Mesendoderm (in vitro differentiated cells): ENCODE data around the gene CIDEB.

Source experiments
- DNase-seq: peaks from one replicate; pipeline ENCODE4 v3.0.0; 2013
- H2AK5ac ChIP-seq: 2 replicates; pipeline ENCODE4 v1.6.1; 2013; ENCODE audit warnings: low read length, inconsistent platforms
- H2BK120ac ChIP-seq: 2 replicates; pipeline ENCODE4 v1.6.1; 2013; ENCODE audit warnings: low read depth, mild to moderate bottlenecking, low read length, moderate library complexity, mixed read lengths
- H2BK15ac ChIP-seq: replicated peaks from 2 replicates; pipeline ENCODE4 v1.6.1; 2013; ENCODE audit warnings: low read depth, mild to moderate bottlenecking, moderate library complexity
- H2BK5ac ChIP-seq: 2 replicates; pipeline ENCODE4 v1.6.1; 2013; ENCODE audit warnings: low read length, inconsistent platforms
- H3K18ac ChIP-seq: 2 replicates; pipeline ENCODE4 v1.6.1; 2013; ENCODE audit warnings: mild to moderate bottlenecking, low read length, mixed read lengths
- H3K23ac ChIP-seq: one replicate; pipeline ENCODE4 v1.6.1; 2013; ENCODE audit warnings: low read length
- H3K27ac ChIP-seq: 2 replicates; pipeline ENCODE4 v1.5.1; 2013; ENCODE audit warnings: low read depth, mild to moderate bottlenecking, inconsistent platforms, low read length, moderate library complexity
- H3K27me3 ChIP-seq: 2 replicates; pipeline ENCODE4 v1.6.1; 2013; ENCODE audit warnings: low read length, control low read depth, mild to moderate bottlenecking, inconsistent platforms; ENCODE audit not compliant: insufficient read depth, poor library complexity
- H3K36me3 ChIP-seq: 2 replicates; pipeline ENCODE4 v1.6.1; 2013; ENCODE audit warnings: low read length, inconsistent platforms; ENCODE audit not compliant: control insufficient read depth, insufficient read depth
- H3K4ac ChIP-seq: one replicate; pipeline ENCODE4 v1.6.1; 2013; ENCODE audit warnings: low read depth, mild to moderate bottlenecking, low read length, moderate library complexity
- H3K4me1 ChIP-seq: 2 replicates; pipeline ENCODE4 v1.6.1; 2013; ENCODE audit warnings: low read depth, low read length, inconsistent platforms; ENCODE audit not compliant: control insufficient read depth
- H3K4me2 ChIP-seq: 2 replicates; pipeline ENCODE4 v1.6.1; 2013; ENCODE audit warnings: low read length
- H3K4me3 ChIP-seq: 2 replicates; pipeline ENCODE4 v1.5.1; 2013; ENCODE audit warnings: mild to moderate bottlenecking, low read length
- H3K56ac ChIP-seq: one replicate; pipeline ENCODE4 v1.6.1; 2013; ENCODE audit warnings: low read length
- H3K79me1 ChIP-seq: 2 replicates; pipeline ENCODE4 v1.6.1; 2013; ENCODE audit warnings: low read length, inconsistent platforms
- H3K79me2 ChIP-seq: 2 replicates; pipeline ENCODE4 v1.6.1; 2013; ENCODE audit warnings: mild to moderate bottlenecking, low read length; ENCODE audit not compliant: control insufficient read depth, insufficient read depth
- H3K9ac ChIP-seq: 2 replicates; pipeline ENCODE4 v1.6.1; 2013; ENCODE audit warnings: low read length, inconsistent platforms
- H4K5ac ChIP-seq: one replicate; pipeline ENCODE4 v1.6.1; 2013; ENCODE audit warnings: low read length
- H4K8ac ChIP-seq: one replicate; pipeline ENCODE4 v1.6.1; 2013; ENCODE audit warnings: low read depth, mild to moderate bottlenecking, control low read depth, low read length, moderate library complexity
- WGBS: extraction: QIAGEN DNeasy Blood & Tissue Kit; methylation state at CpG from one replicate; pipeline ENCODE4 v1.1.7; 2013; ENCODE audit warnings: low lambda C conversion rate, missing lambda C conversion rate; ENCODE audit not compliant: insufficient coverage; ENCODE audit errors: extremely low coverage; 5-methylcytosine and 5-hydroxymethylcytosine counted together

The CIDEB gene

GRCh38 chr14:24316597-24316950 is 8.8 kb upstream of the CIDEB start:
- no CpG with 5 or more reads among the region's 18 CpGs for WGBS

GRCh38 chr14:24315807-24316596 is 8.2 kb upstream of the CIDEB start:
- no peak overlapping the region for H3K27ac ChIP-seq
- H3K79me1 ChIP-seq: no peaks in the 10 kb centered on the region

More at GRCh38 chr14:24316597-24316950, 8.8 kb upstream of the CIDEB start:
- Histone ChIP-seq H2BK120ac (no peak overlapping the region), H3K79me1 (no peaks in the 10 kb centered on the region), H4K8ac (no peak overlapping the region), H2BK5ac (peak overlapping the region; percentile 2), H2BK15ac (no peak overlapping the region), H3K79me2 (no peaks in the 10 kb centered on the region), H3K4me2 (no peak overlapping the region), H3K27ac (peak overlapping the region; percentile 1), H3K4me3 (no peak overlapping the region), H3K9ac (peak overlapping the region; percentile 38), H3K36me3 (peaks cover 1% of the 10 kb centered on the region), H3K18ac (no peak overlapping the region), H2AK5ac (no peak overlapping the region), H4K5ac (no peak overlapping the region), H3K23ac (peak overlapping the region; percentile 66), H3K4ac (peak overlapping the region; percentile 4), H3K4me1 (peaks cover 12% of the 10 kb centered on the region), H3K56ac (peak overlapping the region; percentile 79), H3K27me3 (no peaks in the 10 kb centered on the region)
- no peak for DNase-seq

GRCh38 chr14:24315243-24315806 is 7.5 kb upstream of the CIDEB start:
- Histone ChIP-seq H4K8ac (no peak overlapping the region), H3K56ac (no peak overlapping the region), H2BK5ac (no peak overlapping the region), H3K4me1 (peaks cover 12% of the 10 kb centered on the region), H3K4ac (no peak overlapping the region), H2BK15ac (no peak overlapping the region), H2AK5ac (no peak overlapping the region), H3K27me3 (no peaks in the 10 kb centered on the region), H4K5ac (no peak overlapping the region), H3K23ac (no peak overlapping the region), H3K79me2 (no peaks in the 10 kb centered on the region), H3K27ac (no peak overlapping the region), H3K36me3 (peaks cover 1% of the 10 kb centered on the region), H3K4me2 (no peak overlapping the region), H3K4me3 (no peak overlapping the region), H3K18ac (no peak overlapping the region), H2BK120ac (no peak overlapping the region), H3K79me1 (no peaks in the 10 kb centered on the region), H3K9ac (no peak overlapping the region)
- no CpG with 5 or more reads among the region's 10 CpGs for WGBS
- DNase-seq: no peak

More at GRCh38 chr14:24315807-24316596, 8.2 kb upstream of the CIDEB start:
- Histone ChIP-seq H2BK5ac (no peak overlapping the region), H3K4me3 (no peak overlapping the region), H4K8ac (no peak overlapping the region), H2BK120ac (no peak overlapping the region), H4K5ac (no peak overlapping the region), H2AK5ac (no peak overlapping the region), H3K18ac (no peak overlapping the region), H3K56ac (peak overlapping the region; percentile 79), H3K23ac (peak overlapping the region; percentile 66), H3K4me1 (peaks cover 12% of the 10 kb centered on the region), H3K79me2 (no peaks in the 10 kb centered on the region), H2BK15ac (no peak overlapping the region), H3K4me2 (no peak overlapping the region), H3K27me3 (no peaks in the 10 kb centered on the region), H3K36me3 (peaks cover 1% of the 10 kb centered on the region), H3K9ac (peak overlapping the region; percentile 38), H3K4ac (peak overlapping the region; percentile 4)
- no CpG with 5 or more reads among the region's 70 CpGs for WGBS
- peak; percentile 57 for DNase-seq

- Histone ChIP-seq H3K36me3 (peaks cover 1% of the 10 kb centered on the region), H3K4me2 (no peak overlapping the region), H2BK120ac (no peak overlapping the region), H4K8ac (no peak overlapping the region), H3K79me2 (no peaks in the 10 kb centered on the region), H3K56ac (no peak overlapping the region), H3K23ac (no peak overlapping the region), H3K27ac (no peak overlapping the region), H3K4ac (no peak overlapping the region), H3K4me1 (peaks cover 12% of the 10 kb centered on the region), H3K18ac (no peak overlapping the region), H3K79me1 (no peaks in the 10 kb centered on the region), H2BK5ac (no peak overlapping the region), H3K4me3 (no peak overlapping the region), H2AK5ac (no peak overlapping the region), H3K27me3 (no peaks in the 10 kb centered on the region), H2BK15ac (no peak overlapping the region), H3K9ac (no peak overlapping the region), H4K5ac (no peak overlapping the region)
- no CpG with 5 or more reads among the region's 5 CpGs for WGBS
- DNase-seq: no peak
These were observed 6.8 kb upstream of the CIDEB start for GRCh38 chr14:24314377-24315193.

- Histone ChIP-seq H4K8ac (no peak overlapping the region), H2BK5ac (no peak overlapping the region), H3K79me1 (no peaks in the 10 kb centered on the region), H4K5ac (no peak overlapping the region), H3K4ac (no peak overlapping the region), H3K27me3 (no peaks in the 10 kb centered on the region), H3K36me3 (peaks cover 1% of the 10 kb centered on the region), H3K18ac (no peak overlapping the region), H2BK15ac (no peak overlapping the region), H3K4me1 (peaks cover 12% of the 10 kb centered on the region), H3K9ac (no peak overlapping the region), H2BK120ac (no peak overlapping the region), H3K27ac (no peak overlapping the region), H3K79me2 (no peaks in the 10 kb centered on the region), H3K4me2 (no peak overlapping the region), H3K56ac (no peak overlapping the region), H3K4me3 (no peak overlapping the region), H2AK5ac (no peak overlapping the region), H3K23ac (no peak overlapping the region)
- no CpG with 5 or more reads among the region's 2 CpGs for WGBS
- DNase-seq: no peak
These were observed 6.1 kb upstream of the CIDEB start for GRCh38 chr14:24313913-24314312.
